Inflammatory macrophage (primary cell): Measurements from ENCODE around the gene TERT.
"Not testable (repeated sequence)": the region's sequence is repeated elsewhere in the genome, so short reads cannot be mapped to it uniquely, and the experiment has no call there.

ENCODE experiments used
- DNase-seq, 2 donors: peaks; one replicate each; pipeline ENCODE4 v3.0.0-alpha.2; 2020 to 2022

The TERT gene

DNA sequence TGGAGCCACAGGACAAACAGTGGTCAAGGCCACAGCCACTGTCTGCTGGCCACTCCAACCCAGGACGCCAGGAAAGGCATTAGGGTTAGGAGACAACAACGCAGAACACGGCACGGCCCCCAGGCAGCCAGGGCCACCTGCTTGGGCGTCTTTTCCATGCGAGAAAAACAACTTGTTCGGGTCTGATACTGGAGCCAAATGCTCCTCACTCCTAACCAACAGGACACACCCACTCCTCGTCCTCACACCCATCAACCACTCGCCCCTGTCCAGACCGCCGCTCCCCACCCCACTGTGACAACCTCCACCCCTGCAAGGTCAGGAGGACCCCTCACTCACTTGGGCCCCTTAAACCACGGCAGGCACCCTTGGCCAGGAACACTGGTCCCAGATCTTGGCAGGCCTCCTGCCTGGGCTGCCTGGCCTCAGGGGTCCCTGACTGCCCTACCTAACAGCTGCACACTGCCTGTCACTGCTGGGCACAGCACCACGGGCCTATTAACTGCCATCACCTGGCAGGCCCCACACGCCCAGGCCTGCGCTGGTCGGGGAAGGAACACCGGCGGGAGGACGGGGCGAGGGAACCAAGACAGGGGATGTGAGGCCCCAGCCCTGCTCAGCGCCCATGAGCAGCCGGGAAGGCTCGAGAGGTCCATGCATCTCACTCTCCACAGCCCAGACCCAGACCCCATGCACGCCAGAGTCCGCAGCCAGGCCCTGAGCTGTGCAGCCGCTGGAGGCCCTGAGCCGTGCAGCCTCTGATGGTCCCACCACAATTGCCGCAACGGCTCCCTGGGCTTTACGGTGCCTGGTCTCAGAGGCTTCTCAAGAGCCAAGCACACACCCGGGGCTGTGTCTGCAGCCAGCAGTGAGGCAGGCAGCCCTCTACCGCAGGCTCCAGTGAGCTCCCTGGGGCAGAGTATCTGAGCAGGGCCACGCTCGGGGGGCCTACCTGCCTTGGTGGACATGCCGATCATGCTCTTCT is 36.3 kb upstream of the TERT start:
- DNase-seq = no peak

DNA sequence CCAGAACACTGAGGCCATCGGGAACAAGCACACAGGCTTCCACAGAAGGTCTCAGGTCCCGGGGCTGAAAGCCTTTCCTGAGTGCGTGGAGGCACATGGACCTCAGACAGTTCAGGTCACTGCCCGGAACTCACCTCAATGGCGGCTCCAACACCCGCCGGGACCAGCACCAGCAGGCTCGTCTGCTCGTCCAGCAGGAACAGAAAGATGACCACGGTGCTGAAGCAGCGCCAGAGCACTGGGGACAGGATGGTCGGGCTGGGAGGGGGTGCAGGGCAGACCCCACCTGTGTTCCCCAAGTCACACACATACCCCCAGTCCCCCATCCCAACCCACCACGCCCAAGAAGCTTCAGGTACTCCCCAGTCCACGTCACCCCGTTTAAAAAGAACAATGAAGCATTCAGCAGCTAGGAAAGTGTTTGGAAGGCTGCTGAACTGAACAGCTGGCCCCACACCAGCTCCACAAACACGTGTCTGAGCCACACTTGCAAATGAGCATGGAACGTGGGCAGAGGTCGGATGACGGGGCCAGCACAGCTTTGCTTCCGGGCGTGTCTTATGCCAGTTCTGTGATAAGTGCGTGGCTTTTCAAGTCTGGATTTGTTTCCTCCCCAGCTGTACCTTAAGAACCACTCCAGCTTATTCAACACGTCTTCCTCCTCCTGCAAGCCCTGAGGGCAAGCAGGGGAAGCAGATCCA is 35.4 kb upstream of the TERT start:
- DNase-seq = no peak

DNA sequence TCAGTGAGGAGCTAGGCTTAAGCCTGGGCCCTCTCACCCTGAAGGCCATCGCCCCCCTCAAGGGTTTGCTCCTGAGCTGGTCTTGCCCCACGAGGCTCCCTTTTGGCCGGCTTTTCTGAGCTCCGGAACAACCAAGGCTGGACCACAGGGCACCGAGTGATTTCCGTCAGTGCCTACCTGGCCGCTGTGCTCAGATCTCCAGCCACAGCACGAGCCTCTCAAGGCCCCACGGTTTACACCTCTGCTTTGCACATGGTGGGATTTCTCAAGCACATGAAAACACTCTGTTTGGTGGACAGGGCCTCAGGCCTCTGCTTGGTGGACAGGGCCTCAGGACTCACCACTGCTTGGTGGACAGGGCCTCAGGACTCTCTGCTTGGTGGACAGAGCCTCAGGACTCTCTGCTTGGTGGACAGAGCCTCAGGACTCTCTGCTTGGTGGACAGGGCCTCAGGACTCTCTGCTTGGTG is 34.3 kb upstream of the TERT start:
- no peak for DNase-seq

DNA sequence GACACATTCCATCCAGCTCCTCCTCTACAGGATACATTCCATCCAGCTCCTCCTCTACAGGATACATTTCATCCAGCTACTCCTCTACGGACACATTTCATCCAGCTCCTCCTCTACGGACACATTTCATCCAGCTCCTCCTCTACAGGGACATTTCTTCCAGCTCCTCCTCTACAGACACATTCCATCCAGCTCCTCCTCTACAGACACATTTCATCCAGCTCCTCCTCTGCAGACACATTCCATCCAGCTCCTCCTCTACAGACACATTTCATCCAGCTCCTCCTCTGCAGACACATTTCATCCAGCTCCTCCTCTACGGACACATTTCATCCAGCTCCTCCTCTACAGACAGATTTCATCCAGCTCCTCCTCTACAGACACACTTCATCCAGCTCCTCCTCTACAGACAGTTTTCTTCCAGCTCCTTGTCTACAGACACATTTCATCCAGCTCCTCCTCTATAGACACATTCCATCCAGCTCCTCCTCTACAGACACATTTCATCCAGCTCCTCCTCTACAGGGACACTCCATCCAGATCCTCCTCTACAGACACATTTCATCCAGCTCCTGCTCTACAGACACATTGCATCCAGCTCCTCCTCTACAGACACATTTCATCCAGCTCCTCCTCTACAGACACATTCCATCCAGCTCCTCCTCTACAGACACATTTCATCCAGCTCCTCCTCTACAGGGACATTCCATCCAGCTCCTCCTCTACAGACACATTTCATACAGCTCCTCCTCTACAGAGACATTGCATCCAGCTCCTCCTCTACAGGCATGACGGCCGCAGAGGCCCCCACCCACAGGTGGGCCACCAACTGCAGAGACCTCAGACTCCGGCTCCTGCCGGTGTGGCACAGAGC is 33.6 kb upstream of the TERT start:
- DNase-seq = not testable (repeated sequence)

DNA sequence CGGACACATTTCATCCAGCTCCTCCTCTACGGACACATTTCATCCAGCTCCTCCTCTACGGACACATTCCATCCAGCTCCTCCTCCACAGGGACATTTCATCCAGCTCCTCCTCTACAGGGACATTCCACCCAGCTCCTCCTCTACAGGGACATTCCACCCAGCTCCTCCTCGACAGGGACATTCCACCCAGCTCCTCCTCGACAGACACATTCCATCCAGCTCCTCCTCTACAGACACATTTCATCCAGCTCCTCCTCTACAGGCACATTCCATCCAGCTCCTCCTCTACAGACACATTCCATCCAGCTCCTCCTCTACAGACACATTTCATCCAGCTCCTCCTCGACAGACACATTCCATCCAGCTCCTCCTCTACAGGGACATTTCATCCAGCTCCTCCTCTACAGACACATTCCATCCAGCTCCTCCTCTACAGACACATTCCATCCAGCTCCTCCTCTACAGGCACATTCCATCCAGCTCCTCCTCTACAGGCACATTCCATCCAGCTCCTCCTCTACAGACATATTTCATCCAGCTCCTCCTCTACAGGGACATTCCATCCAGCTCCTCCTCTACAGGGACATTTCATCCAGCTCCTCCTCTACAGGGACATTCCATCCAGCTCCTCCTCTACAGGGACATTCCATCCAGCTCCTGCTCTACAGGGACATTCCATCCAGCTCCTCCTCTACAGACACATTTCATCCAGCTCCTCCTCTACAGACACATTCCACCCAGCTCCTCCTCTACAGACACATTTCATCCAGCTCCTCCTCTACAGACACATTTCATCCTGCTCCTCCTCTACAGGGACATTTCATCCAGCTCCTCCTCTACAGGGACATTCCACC is 32.3 kb upstream of the TERT start:
- DNase-seq = not testable (repeated sequence)

DNA sequence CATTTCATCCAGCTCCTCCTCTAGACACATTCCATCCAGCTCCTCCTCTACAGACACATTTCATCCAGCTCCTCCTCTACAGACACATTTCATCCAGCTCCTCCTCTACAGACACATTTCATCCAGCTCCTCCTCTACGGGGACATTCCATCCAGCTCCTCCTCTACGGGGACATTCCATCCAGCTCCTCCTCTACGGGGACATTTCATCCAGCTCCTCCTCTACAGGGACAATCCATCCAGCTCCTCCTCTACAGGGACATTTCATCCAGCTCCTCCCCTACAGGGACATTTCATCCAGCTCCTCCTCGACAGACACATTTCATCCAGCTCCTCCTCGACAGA is 31.6 kb upstream of the TERT start:
- DNase-seq = not testable (repeated sequence)

DNA sequence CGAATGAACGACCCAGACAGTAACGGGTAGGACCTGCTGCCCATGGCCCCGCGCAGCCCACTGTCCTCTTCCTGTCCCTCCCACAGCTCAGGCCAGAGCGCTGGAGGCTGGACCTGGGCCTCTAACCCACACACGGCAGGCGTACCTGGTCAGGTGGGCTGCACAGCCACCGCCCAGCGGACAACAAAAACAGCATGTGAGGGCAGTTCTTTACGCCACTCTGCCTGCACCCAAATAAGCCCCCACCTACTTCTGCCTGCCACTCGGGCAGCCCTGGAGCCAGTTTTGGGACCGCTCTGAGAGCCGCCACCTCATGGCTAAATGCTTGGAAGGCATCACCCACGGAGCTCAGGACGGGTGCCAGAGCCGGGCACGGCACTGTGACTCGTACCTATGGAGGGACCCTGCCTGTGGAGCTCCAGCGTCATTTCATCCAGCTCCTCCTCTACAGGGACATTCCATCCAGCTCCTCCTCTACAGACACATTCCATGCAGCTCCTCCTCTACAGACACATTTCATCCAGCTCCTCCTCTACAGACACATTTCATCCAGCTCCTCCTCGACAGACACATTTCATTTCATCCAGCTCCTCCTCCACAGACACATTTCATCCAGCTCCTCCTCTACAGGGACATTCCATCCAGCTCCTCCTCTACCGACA is 31.1 kb upstream of the TERT start:
- DNase-seq = no peak

DNA sequence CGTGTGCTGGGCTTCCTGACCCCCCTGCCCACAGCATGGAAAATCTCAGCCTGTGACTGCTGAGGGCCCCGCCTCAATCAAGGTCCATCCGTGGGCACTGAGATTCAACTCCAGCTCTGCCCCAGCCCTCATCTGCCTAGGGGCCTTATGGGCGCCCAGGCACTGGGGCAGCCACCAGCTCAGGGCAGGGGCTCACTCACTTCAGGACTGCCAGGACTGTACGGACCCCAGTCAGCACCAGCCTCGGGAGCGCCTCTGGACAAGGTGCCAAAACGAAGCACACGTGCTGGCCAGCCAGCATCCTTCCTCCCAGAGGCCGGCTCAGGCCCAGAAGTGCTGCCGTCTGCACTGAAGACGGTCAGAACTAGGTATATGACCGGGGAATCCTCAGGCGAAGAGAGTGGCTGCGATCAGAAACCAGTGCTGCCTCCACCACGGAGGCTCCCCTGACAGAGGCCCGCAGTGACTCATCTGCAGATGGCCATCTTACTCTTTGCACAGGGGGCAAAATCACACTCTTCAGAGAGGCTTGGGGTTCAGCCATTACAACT is 30.4 kb upstream of the TERT start:
- no peak for DNase-seq

DNA sequence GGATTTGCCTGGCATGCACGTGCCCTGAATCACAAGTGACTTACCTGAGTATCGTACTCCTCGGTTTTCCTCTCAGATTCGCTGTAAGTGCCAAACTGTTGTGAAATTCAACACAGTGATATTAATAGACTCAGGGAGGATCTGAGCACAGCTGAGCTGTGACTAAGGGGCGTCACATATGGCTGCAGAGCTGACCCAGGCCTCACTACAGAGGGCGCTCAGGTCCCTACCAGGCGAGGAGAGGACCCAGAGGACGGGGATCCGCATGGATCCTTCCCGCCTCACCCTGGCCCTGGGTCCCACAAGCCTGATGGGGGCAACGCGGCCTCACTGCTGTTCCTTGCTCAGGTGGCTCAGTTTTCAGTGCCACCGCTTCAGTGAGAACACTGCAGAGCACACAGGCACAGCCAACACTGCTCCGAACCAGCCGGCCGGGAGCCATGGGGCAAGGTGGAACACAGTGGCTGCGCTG is 29.9 kb upstream of the TERT start:
- DNase-seq = no peak

DNA sequence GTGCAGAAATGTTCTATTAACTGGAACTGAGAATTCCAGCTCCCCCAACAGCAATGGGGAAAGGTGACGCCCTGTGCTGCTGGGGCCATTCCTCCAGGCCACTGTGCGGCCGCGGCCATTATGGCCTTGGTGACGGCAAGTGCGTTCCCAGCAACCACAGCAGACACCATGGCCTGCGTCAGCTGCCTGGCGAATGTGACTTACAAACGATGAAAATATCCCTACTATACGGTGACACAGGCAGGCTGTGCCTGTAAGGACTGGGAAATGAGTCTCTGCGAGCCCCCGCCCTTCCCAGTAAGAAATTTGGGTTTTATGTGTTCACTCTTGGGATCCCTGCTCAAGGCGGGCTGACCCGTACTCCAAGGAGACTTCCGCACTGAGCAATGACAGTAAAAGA is 29.4 kb upstream of the TERT start:
- no peak for DNase-seq

DNA sequence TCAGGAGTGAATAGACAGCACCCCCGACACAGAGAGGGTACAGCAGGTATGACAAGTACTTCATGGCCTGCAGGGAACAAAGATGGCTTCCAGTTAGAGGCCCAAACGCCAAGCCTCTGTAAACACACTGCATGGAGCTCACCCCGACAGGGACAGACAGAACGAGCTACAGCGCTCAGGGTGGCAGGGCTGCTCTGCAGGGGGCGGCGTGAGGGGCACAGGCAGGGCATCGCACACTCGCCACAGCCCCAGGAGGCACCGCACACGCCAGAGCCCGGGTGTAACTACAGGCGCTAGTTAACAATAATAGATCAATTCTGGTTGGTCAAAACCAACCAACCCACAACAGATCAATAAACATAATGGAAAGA is 28.9 kb upstream of the TERT start:
- no peak for DNase-seq

DNA sequence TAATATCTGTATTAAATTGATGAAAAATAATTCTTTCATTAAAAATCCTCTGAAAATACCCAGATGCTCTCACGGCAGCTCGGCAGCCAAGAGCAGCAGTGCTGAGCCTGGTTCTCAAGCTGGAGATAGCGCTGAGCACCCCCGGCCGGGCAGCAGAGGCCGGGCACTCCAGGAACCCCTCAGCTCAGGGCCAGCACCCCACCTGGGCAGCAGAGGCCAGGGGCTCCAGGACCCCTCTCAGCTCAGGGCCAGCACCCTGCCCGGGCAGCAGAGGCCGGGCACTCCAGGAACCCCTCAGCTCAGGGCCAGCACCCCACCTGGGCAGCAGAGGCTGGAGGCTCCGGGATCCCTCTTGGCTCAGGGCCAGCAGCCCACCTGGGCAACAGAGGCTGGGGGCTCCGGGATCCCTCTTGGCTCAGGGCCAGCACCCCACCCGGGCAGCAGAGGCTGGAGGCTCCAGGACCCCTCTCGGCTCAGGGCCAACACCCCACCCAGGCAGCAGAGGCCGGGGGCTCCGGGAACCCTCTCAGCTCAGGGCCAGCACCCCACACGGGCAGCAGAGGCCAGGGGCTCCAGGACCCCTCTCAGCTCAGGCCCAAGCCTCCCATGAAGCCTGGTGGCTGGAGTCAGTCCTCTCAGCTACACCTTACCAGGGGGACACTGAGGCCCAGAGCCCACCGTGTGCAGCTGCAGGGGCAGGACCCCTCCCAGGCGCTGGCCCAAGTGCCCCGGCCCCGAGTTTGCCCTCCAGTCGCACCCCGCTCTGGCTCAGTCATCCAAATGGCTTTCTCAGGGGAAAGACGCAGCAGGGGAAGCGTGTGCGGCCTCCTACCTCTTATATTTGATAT is 28.3 kb upstream of the TERT start:
- DNase-seq = no peak

DNA sequence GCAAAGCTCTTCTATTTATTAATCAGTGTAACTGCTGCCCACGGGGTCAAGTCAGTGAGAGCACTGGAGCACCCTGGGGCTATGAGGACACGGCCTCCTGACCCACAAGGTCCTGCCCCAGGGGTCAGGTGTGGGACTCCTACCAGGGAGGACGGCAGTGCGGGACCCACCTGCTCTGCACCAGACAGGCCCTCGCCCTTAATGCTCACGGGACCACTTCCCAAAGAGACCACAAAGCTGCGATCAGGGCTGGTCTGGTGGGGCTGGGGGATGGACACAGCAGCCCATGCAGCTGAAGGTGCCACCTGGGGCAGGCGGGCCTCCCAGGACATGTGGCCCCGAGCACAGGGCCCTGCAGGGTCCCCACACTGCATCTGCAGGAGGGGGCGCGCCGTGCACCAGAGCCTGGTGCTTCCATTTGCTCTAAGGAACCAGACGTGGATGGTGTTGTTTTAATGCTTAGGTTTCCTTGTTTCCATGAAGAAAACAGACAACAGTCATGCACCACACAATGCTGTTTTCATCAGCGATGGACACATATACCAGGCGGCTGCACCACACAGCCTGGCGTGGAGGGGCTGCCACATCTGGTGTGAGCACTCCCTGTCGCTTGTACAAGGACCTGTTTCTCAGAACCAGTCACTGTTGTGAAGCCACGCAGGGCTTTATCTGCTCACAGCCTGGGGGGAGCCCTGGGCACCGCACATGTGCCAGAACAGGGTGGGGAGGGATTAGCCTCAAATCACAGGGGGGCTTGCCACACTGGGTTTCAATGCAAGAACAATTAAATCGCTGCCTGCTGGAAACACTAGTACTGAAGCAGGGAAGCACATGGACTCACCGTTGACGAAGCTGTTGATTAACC is 27.4 kb upstream of the TERT start:
- DNase-seq = no peak

DNA sequence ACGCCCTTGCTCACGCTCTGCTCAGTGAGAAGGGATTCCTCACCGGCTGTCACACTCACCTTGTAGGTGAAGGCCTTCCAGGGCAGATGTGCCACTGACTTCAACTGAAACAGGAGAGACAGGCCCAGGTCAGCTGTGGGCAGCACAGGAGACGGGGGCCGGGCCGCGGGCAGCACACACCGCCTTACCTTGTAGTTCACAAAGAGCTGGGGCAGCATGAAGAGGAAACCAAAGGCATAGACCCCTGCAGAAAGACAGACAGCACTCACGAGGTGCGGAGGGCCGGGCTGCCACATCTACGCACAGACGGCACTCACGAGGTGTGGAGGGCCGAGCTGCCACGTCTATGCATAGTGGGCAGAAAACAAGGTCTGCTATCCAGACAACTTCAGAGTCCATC is 26.7 kb upstream of the TERT start:
- DNase-seq = no peak

DNA sequence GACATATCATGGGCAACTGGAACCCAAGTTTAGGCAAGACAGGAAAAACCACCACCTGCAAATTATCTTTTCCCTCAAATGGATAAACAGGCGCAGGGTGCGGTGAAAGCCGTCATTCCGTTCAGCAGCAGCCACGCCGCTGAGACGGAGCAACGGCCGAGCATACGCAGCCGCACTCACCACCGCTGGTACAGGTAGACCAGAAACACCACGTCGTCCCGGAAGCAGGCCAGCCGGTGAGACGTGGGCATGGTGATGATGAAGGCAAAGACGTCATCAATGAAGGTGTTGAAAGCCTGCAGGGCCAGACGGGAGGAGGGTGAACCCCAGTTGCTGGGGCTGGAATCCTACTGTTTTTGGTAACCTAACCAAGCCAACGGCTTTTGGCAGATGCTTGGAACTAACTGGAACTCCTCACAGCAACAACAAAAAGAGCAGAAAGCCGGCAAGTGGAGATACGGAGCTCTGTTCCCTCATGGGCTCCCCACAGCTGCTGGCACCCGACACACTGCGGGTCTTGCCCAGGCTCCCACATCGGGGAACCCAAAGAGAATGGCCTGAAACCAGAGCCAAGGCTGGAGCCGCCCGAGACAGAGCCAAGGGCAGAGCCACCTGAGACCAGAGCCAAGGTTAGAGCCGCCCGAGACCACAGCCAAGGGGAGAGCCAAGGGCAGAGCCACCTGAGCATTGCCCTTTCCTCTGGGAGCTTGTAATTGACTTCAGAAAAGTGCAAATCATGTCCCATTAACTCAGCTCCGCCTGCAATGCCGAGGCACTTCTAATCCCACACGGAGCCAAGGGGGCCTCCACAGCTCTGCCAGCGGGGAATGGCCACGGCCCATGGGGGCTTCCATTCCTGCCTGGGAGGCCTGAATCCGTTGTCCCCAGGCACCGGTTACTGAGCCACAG is 25.8 kb upstream of the TERT start:
- DNase-seq = no peak

DNA sequence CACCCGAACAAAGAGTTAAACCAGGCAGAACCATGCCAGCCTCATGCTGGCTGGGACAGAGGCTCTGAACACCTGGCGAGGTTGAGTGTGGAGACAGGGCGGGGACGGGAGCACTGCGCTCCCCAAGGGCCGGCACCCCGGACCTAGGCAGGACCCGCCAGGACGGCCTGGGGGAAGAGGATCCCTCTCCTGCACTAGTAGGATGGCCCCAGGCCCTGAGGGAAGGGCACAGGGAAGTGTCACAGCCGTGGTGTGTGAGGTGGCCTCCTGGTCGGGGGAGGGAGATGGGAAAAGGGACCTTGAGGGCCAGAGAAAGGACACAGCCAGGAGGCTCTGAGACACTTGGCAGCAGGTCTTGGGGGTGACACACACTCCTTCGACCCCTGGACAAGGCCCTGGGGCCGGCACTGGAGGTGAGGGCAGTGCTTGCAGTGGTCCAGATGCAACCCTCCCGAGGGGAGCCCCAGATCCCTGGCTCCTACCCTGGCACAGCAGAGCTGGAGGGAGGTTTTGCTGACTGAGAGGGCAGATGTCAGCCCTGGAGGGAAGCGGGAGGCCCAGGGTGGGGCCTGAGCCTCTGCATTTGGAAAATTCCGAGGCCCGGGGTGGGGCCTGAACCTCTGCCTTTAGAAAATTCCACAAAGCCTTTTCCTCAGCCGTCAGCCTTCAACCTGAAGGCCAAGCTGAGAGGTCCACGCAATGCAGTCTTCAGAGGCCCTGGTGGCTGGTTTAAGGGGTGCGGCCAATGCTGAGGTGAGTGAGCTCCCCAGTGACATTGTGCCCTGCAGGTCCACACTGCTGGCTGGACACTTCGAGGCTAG is 24.8 kb upstream of the TERT start:
- DNase-seq = no peak
